HK-2 (cell line): Measurements from ENCODE around the gene ADAM33.

Source experiments
- DNase-seq: peaks from one replicate; pipeline ENCODE4 v3.0.0-alpha.2; 2018; ENCODE audit not compliant: unreplicated experiment

ADAM33 gene

GRCh38 chr20:3669710-3670367, 12.0 kb downstream of the ADAM33 start:
- no peak for DNase-seq

GRCh38 chr20:3667434-3668037, 14.3 kb downstream of the ADAM33 start:
- no peak for DNase-seq

- DNase-seq: no peak
Measured at GRCh38 chr20:3663858-3664257, 18.0 kb downstream of the ADAM33 start.

GRCh38 chr20:3663031-3663701, 18.6 kb downstream of the ADAM33 start, which contains the start of gene GFRA4:
GFRA4 (minus strand) TSS chr20:3663399; CDS start chr20:3663399, 0 bp downstream.
- no peak for DNase-seq

- no peak for DNase-seq
Measured at GRCh38 chr20:3661814-3662665, 19.8 kb downstream of the ADAM33 start.

- no peak for DNase-seq
Measured at GRCh38 chr20:3661060-3661813, 20.6 kb downstream of the ADAM33 start.

GRCh38 chr20:3660262-3661059, 21.3 kb downstream of the ADAM33 start:
- DNase-seq: no peak

- no peak for DNase-seq
Measured at GRCh38 chr20:3659492-3660261, 22.1 kb downstream of the ADAM33 start.

- no peak for DNase-seq
Measured at GRCh38 chr20:3658716-3659491, 22.9 kb downstream of the ADAM33 start.

- no peak for DNase-seq
Measured at GRCh38 chr20:3658019-3658715, 23.6 kb downstream of the ADAM33 start.

- no peak for DNase-seq
Measured at GRCh38 chr20:3655131-3655405, 26.7 kb downstream of the ADAM33 start.

GRCh38 chr20:3654326-3655130, 27.3 kb downstream of the ADAM33 start:
- DNase-seq: no peak

- no peak for DNase-seq
Measured at GRCh38 chr20:3653921-3654320, 27.9 kb downstream of the ADAM33 start.

- DNase-seq: no peak
Measured at GRCh38 chr20:3652676-3653596, 28.9 kb downstream of the ADAM33 start.

- DNase-seq: no peak
Measured at GRCh38 chr20:3652221-3652620, 29.6 kb downstream of the ADAM33 start.

GRCh38 chr20:3651204-3651962, 30.4 kb downstream of the ADAM33 start:
- no peak for DNase-seq
